ENCODE data around the gene TTC17.

The TTC17 gene

DNA sequence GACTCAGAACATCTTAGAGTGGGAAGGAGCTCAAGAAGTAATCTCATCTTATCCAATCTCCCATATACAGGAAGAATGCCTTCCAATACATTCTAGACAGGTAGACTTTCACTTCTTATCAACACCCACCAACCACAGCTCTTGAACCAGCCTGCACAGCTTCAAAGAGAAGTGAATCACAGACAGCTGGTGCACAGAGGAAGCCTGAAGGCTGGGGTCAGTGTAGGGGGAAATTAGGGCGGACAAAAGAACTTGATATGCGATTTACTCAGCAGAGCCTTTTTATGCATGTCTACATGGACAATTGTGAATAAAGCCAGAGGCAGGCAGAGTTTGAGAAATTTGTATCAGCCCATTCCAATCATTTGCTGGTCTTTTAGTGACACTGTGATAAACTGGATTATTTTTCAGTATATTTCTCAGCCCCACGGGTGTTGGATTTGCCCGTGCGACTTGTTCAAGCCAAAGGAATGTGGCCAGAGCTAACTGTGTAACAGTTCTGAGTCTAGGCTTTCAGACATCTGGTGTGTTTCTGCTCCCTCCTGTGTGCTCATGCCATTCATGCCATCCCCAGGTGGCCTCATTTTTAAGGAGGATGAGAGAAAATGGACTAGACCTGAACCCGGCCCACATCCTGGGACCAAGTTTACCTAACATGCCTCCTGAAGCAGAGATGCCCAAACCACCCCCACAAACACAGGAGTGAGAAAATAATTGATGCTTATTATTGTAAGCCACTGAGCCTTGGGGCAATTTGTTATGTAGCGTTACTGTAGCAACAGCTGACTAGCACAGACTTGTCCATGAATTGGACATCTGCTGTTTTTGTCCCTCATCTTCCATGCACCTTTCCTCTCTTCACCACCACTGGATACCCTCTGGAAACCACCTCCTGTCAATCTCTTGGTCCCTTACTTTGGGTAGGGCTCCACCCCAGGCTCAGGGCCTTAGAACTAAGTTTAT, 184.3 kb downstream of the TTC17 start:
- DNase-seq (no peak), ATAC-seq (replicated peaks) (no peak)
- H3K27ac Mint-ChIP-seq, result no peak overlapping the region
- H3K27me3 Mint-ChIP-seq, result peaks cover 43 to 55% of the 10 kb centered on the region in 2 donors
- H3K36me3 Mint-ChIP-seq, result peaks cover 2 to 5% of the 10 kb centered on the region in 2 donors
- H3K4me3 Mint-ChIP-seq, result no peak overlapping the region
- peaks cover 0 to 3% of the 10 kb centered on the region in 2 donors for H3K4me1 Mint-ChIP-seq
- H3K9me3 Mint-ChIP-seq, result peaks cover 4 to 7% of the 10 kb centered on the region in 2 donors

Measured in stimulated activated naive B cell treated with anti-CD40 and anti-IgM and Interleukin-4, amounts not matched to agents 10 μg/mL and 1 μg/mL and 100 μg/mL, for 72 hours (primary cell).